ENCODE results near the gene KIF15.

Gene KIF15

DNA sequence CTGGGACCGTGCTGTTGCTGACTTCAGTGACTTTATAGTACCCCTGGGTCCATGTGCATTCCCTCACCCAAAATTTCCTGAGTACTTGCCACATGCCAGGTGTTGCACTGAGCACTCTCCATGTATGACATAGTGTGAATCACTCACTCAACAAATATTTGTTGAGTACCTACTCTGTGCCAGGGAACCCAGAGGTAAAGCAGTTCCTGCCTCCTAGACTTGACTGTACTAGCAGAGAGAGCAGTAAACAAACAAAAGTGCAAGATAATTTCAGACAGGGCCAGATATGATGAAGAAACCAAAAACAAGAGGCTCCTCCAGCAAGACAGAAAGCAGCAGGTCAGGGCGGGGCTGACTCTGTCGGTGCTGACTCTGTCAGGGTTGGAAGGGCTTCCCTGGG lies 125.0 kb downstream of the KIF15 start:
- Histone ChIP-seq H3K79me1 (ENCODE audit: low read length) (no peaks in the 10 kb centered on the region), H2BK120ac (ENCODE audit: low read depth, low read length) (no peak overlapping the region), H2BK15ac (replicated peaks; ENCODE audit: low read depth) (no peak overlapping the region), H3K27ac (ENCODE audit: low read depth, low read length) (no peak overlapping the region), H3K18ac (ENCODE audit: low read length) (no peak overlapping the region), H4K8ac (ENCODE audit: low read depth, low read length) (no peak overlapping the region), H3K4ac (ENCODE audit: low read depth, low read length) (no peak overlapping the region), H2AK5ac (ENCODE audit: low read length) (no peak overlapping the region), H3K4me2 (ENCODE audit: low read length) (no peak overlapping the region), H3K79me2 (ENCODE audit: control insufficient read depth, insufficient read depth, low read length) (no peaks in the 10 kb centered on the region), H3K23ac (ENCODE audit: low read length) (no peak overlapping the region), H3K4me3 (ENCODE audit: low read length) (no peak overlapping the region), H2BK5ac (ENCODE audit: low read length) (no peak overlapping the region), H4K5ac (ENCODE audit: low read length) (no peak overlapping the region), H3K56ac (ENCODE audit: low read length) (no peak overlapping the region), H3K27me3 (ENCODE audit: insufficient read depth, low read length, poor library complexity) (no peaks in the 10 kb centered on the region), H3K4me1 (ENCODE audit: control insufficient read depth, low read depth, low read length) (peaks cover 5% of the 10 kb centered on the region), H3K36me3 (ENCODE audit: control insufficient read depth, insufficient read depth, low read length) (no peaks in the 10 kb centered on the region), H3K9ac (ENCODE audit: low read length) (no peak overlapping the region)
- WGBS (ENCODE audit: extremely low coverage, insufficient coverage, low lambda C conversion rate): no CpG with 5 or more reads among the region's 3 CpGs
- DNase-seq: no peak

DNA sequence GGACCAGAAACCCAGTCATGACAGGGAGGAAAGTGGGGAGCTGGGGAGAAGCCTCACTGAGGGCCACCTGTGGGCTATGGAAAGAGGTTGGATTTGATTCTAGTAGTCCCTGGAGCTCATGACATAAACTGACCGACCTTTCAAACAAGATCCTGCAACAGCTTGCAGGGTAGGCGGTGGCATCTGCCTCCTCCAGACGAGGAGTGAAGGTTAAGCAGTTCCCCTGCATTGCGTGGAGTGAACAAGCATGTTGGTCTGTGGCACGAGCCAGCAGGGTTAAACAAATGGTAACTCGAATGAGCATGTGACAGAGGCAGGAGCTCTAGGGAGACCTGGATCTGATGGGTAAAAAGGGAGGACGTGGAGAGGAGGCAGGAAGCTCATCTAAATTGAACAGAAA lies 125.5 kb downstream of the KIF15 start:
- Histone ChIP-seq H3K4ac (ENCODE audit: low read depth, low read length) (no peak overlapping the region), H3K4me2 (ENCODE audit: low read length) (no peak overlapping the region), H3K79me1 (ENCODE audit: low read length) (no peaks in the 10 kb centered on the region), H2BK15ac (replicated peaks; ENCODE audit: low read depth) (no peak overlapping the region), H3K18ac (ENCODE audit: low read length) (no peak overlapping the region), H3K4me1 (ENCODE audit: control insufficient read depth, low read depth, low read length) (peaks cover 5% of the 10 kb centered on the region), H2AK5ac (ENCODE audit: low read length) (no peak overlapping the region), H3K36me3 (ENCODE audit: control insufficient read depth, insufficient read depth, low read length) (no peaks in the 10 kb centered on the region), H2BK120ac (ENCODE audit: low read depth, low read length) (no peak overlapping the region), H3K4me3 (ENCODE audit: low read length) (no peak overlapping the region), H3K27me3 (ENCODE audit: insufficient read depth, low read length, poor library complexity) (no peaks in the 10 kb centered on the region), H3K9ac (ENCODE audit: low read length) (no peak overlapping the region), H3K79me2 (ENCODE audit: control insufficient read depth, insufficient read depth, low read length) (no peaks in the 10 kb centered on the region), H3K27ac (ENCODE audit: low read depth, low read length) (no peak overlapping the region), H2BK5ac (ENCODE audit: low read length) (no peak overlapping the region), H3K56ac (ENCODE audit: low read length) (no peak overlapping the region), H4K5ac (ENCODE audit: low read length) (no peak overlapping the region), H3K23ac (ENCODE audit: low read length) (no peak overlapping the region), H4K8ac (ENCODE audit: low read depth, low read length) (no peak overlapping the region)
- no peak for DNase-seq
- no CpG with 5 or more reads among the region's 7 CpGs for WGBS (ENCODE audit: extremely low coverage, insufficient coverage, low lambda C conversion rate)

DNA sequence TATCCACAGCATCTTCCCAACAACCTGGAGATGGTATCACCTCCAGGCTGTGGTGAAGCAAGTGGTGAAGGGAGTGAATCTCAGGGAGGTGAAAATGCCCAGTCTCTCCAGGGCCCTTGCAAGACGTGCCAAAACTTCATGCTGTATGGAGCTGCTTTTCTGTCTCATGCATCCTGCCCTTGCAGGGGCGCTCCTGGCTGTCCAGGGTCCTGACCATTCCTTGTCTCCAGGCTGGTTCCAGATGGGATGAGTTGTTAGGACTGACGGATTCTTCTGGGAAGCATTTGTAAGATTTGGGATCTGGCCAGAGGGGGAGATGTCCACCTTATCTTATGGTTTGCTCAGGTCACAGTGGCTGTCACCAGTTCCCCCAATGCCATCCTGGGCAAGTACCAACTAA lies 128.7 kb downstream of the KIF15 start:
- no peak overlapping the region for H3K9ac ChIP-seq (ENCODE audit: low read length)
- H3K4ac ChIP-seq (ENCODE audit: low read depth, low read length): no peak overlapping the region
- no peak overlapping the region for H2BK5ac ChIP-seq (ENCODE audit: low read length)
- no peak overlapping the region for H4K8ac ChIP-seq (ENCODE audit: low read depth, low read length)
- H3K4me3 ChIP-seq (ENCODE audit: low read length): no peak overlapping the region
- no peak overlapping the region for H2BK15ac ChIP-seq (replicated peaks; ENCODE audit: low read depth)
- no peak overlapping the region for H3K56ac ChIP-seq (ENCODE audit: low read length)
- no peak overlapping the region for H3K23ac ChIP-seq (ENCODE audit: low read length)
- H3K79me2 ChIP-seq (ENCODE audit: control insufficient read depth, insufficient read depth, low read length): no peaks in the 10 kb centered on the region
- peaks cover 2% of the 10 kb centered on the region for H3K4me1 ChIP-seq (ENCODE audit: control insufficient read depth, low read depth, low read length)
- H3K79me1 ChIP-seq (ENCODE audit: low read length): no peaks in the 10 kb centered on the region
- no peak overlapping the region for H4K5ac ChIP-seq (ENCODE audit: low read length)
- DNase-seq: peak; percentile 66
- H3K36me3 ChIP-seq (ENCODE audit: control insufficient read depth, insufficient read depth, low read length): no peaks in the 10 kb centered on the region
- no peak overlapping the region for H2AK5ac ChIP-seq (ENCODE audit: low read length)
- no peaks in the 10 kb centered on the region for H3K27me3 ChIP-seq (ENCODE audit: insufficient read depth, low read length, poor library complexity)
- no peak overlapping the region for H3K4me2 ChIP-seq (ENCODE audit: low read length)
- no peak overlapping the region for H2BK120ac ChIP-seq (ENCODE audit: low read depth, low read length)
- H3K27ac ChIP-seq (ENCODE audit: low read depth, low read length): no peak overlapping the region
- no peak overlapping the region for H3K18ac ChIP-seq (ENCODE audit: low read length)
- no CpG with 5 or more reads among the region's 3 CpGs for WGBS (ENCODE audit: extremely low coverage, insufficient coverage, low lambda C conversion rate)

DNA sequence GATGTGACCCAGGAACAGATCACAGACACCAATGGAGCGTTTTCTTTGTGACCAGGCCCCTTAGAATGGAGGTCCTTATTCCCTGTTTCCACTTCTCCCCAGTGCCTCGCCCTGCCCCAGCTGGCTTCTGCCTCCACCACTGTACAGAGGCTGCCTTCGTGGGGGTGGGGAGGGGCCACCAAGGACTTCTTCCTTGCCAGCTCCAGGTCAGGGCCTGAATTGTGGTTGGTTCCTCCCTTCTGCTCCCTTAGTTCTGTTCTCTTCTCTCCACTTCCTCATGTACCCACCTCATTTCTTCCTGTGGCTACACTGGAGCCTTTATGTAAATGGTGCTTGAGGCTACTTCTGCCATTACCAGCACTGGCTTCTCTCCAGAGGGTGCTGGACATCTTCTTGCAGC lies 129.3 kb downstream of the KIF15 start:
- Histone ChIP-seq H3K27ac (ENCODE audit: low read depth, low read length) (no peak overlapping the region), H4K5ac (ENCODE audit: low read length) (no peak overlapping the region), H3K23ac (ENCODE audit: low read length) (no peak overlapping the region), H3K56ac (ENCODE audit: low read length) (no peak overlapping the region), H3K4ac (ENCODE audit: low read depth, low read length) (no peak overlapping the region), H3K27me3 (ENCODE audit: insufficient read depth, low read length, poor library complexity) (no peaks in the 10 kb centered on the region), H3K79me2 (ENCODE audit: control insufficient read depth, insufficient read depth, low read length) (no peaks in the 10 kb centered on the region), H2BK120ac (ENCODE audit: low read depth, low read length) (no peak overlapping the region), H4K8ac (ENCODE audit: low read depth, low read length) (no peak overlapping the region), H3K36me3 (ENCODE audit: control insufficient read depth, insufficient read depth, low read length) (no peaks in the 10 kb centered on the region), H3K18ac (ENCODE audit: low read length) (no peak overlapping the region), H3K4me2 (ENCODE audit: low read length) (no peak overlapping the region), H2AK5ac (ENCODE audit: low read length) (no peak overlapping the region), H2BK15ac (replicated peaks; ENCODE audit: low read depth) (no peak overlapping the region), H2BK5ac (ENCODE audit: low read length) (no peak overlapping the region), H3K79me1 (ENCODE audit: low read length) (no peaks in the 10 kb centered on the region), H3K9ac (ENCODE audit: low read length) (no peak overlapping the region), H3K4me1 (ENCODE audit: control insufficient read depth, low read depth, low read length) (peaks cover 2% of the 10 kb centered on the region), H3K4me3 (ENCODE audit: low read length) (no peak overlapping the region)
- no peak for DNase-seq
- no CpG with 5 or more reads among the region's 3 CpGs for WGBS (ENCODE audit: extremely low coverage, insufficient coverage, low lambda C conversion rate)

DNA sequence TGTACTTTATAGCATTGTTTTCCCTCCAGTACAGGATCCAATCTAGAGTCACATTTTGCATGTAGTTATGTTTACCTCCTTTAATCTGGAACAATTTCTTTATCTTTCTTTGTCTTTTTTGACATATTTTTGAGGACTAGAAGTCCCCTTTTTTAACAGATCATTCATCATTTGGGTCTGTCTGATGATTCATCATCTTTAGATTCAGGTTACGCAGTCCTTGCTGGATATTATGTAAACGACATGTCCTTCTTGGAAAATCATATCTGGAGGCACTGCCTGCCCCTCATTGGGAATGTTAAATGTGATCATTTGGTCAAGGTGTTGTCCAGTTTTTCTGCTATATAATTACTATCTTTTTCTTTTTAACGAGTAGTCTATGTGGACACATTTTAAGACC lies 131.1 kb downstream of the KIF15 start:
- no peak overlapping the region for H2AK5ac ChIP-seq (ENCODE audit: low read length)
- H3K27me3 ChIP-seq (ENCODE audit: insufficient read depth, low read length, poor library complexity): no peaks in the 10 kb centered on the region

GRCh38 chr3:44893097-44893496 lies 131.5 kb downstream of the KIF15 start:
- Histone ChIP-seq H3K36me3 (ENCODE audit: control insufficient read depth, insufficient read depth, low read length) (no peaks in the 10 kb centered on the region), H3K4me2 (ENCODE audit: low read length) (no peak overlapping the region), H3K79me1 (ENCODE audit: low read length) (no peaks in the 10 kb centered on the region), H3K9ac (ENCODE audit: low read length) (no peak overlapping the region), H3K79me2 (ENCODE audit: control insufficient read depth, insufficient read depth, low read length) (no peaks in the 10 kb centered on the region), H3K27me3 (ENCODE audit: insufficient read depth, low read length, poor library complexity) (no peaks in the 10 kb centered on the region), H3K4ac (ENCODE audit: low read depth, low read length) (no peak overlapping the region), H3K18ac (ENCODE audit: low read length) (peak overlapping the region; percentile 32), H4K5ac (ENCODE audit: low read length) (no peak overlapping the region), H2AK5ac (ENCODE audit: low read length) (no peak overlapping the region), H2BK15ac (replicated peaks; ENCODE audit: low read depth) (no peak overlapping the region), H2BK120ac (ENCODE audit: low read depth, low read length) (peak overlapping the region; percentile 18), H3K23ac (ENCODE audit: low read length) (no peak overlapping the region), H3K4me1 (ENCODE audit: control insufficient read depth, low read depth, low read length) (peaks cover 2% of the 10 kb centered on the region), H4K8ac (ENCODE audit: low read depth, low read length) (no peak overlapping the region), H3K4me3 (ENCODE audit: low read length) (no peak overlapping the region), H3K56ac (ENCODE audit: low read length) (no peak overlapping the region), H3K27ac (ENCODE audit: low read depth, low read length) (no peak overlapping the region), H2BK5ac (ENCODE audit: low read length) (no peak overlapping the region)
- no peak for DNase-seq
- WGBS (ENCODE audit: extremely low coverage, insufficient coverage, low lambda C conversion rate): no CpG with 5 or more reads among the region's 2 CpGs

More for the DNA sequence above, 131.1 kb downstream of the KIF15 start:
- Histone ChIP-seq H3K79me2 (ENCODE audit: control insufficient read depth, insufficient read depth, low read length) (no peaks in the 10 kb centered on the region), H3K4me1 (ENCODE audit: control insufficient read depth, low read depth, low read length) (peaks cover 2% of the 10 kb centered on the region), H3K23ac (ENCODE audit: low read length) (no peak overlapping the region), H3K56ac (ENCODE audit: low read length) (no peak overlapping the region), H3K4ac (ENCODE audit: low read depth, low read length) (no peak overlapping the region), H2BK15ac (replicated peaks; ENCODE audit: low read depth) (no peak overlapping the region), H3K79me1 (ENCODE audit: low read length) (no peaks in the 10 kb centered on the region), H3K18ac (ENCODE audit: low read length) (no peak overlapping the region), H3K4me2 (ENCODE audit: low read length) (no peak overlapping the region), H3K4me3 (ENCODE audit: low read length) (no peak overlapping the region), H4K5ac (ENCODE audit: low read length) (no peak overlapping the region), H3K36me3 (ENCODE audit: control insufficient read depth, insufficient read depth, low read length) (no peaks in the 10 kb centered on the region), H3K9ac (ENCODE audit: low read length) (no peak overlapping the region), H4K8ac (ENCODE audit: low read depth, low read length) (no peak overlapping the region), H3K27ac (ENCODE audit: low read depth, low read length) (no peak overlapping the region), H2BK120ac (ENCODE audit: low read depth, low read length) (no peak overlapping the region), H2BK5ac (ENCODE audit: low read length) (no peak overlapping the region)
- no peak for DNase-seq
- no CpG with 5 or more reads among the region's 3 CpGs for WGBS (ENCODE audit: extremely low coverage, insufficient coverage, low lambda C conversion rate)

Measured in mesendoderm (in vitro differentiated cells).